T-helper 1 cell treated with Interleukin-12 subunit alpha and Interleukin-12 subunit beta and Interleukin-4 antibody, amounts not matched to agents 30 μg/mL and 1 μg/mL, for 36 hours (primary cell): ENCODE data around the gene IGF2BP2.
"Not testable (repeated sequence)": the region's sequence is repeated elsewhere in the genome, so short reads cannot be mapped to it uniquely, and the experiment has no call there.

Experiments
- H3K27ac Mint-ChIP-seq: one replicate; pipeline ENCODE4 v1.8.0; 2021; ENCODE audit warnings: mild to moderate bottlenecking, mixed read lengths
- H3K27me3 Mint-ChIP-seq: one replicate; pipeline ENCODE4 v1.8.0; 2021; ENCODE audit warnings: low read depth, mixed read lengths
- H3K36me3 Mint-ChIP-seq: one replicate; pipeline ENCODE4 v1.8.0; 2021; ENCODE audit warnings: low read depth, mixed read lengths
- H3K4me1 Mint-ChIP-seq: one replicate; pipeline ENCODE4 v1.8.0; 2021; ENCODE audit warnings: low read depth, mixed read lengths
- H3K4me3 Mint-ChIP-seq: one replicate; pipeline ENCODE4 v1.8.0; 2021; ENCODE audit warnings: mild to moderate bottlenecking, moderate library complexity, mixed read lengths
- H3K9me3 Mint-ChIP-seq: one replicate; pipeline ENCODE4 v1.8.0; 2021; ENCODE audit warnings: mixed read lengths

The IGF2BP2 gene

GRCh38 chr3:185851046-185851445, 26.2 kb upstream of the IGF2BP2 start:
- H3K9me3 Mint-ChIP-seq = peaks cover 2% of the 10 kb centered on the region
- H3K4me1 Mint-ChIP-seq = no peaks in the 10 kb centered on the region
- H3K36me3 Mint-ChIP-seq = no peaks in the 10 kb centered on the region
- H3K27ac Mint-ChIP-seq = no peak overlapping the region
- peaks cover 2% of the 10 kb centered on the region for H3K27me3 Mint-ChIP-seq
- H3K4me3 Mint-ChIP-seq = no peak overlapping the region

GRCh38 chr3:185847506-185847905, 22.7 kb upstream of the IGF2BP2 start:
- no peak overlapping the region for H3K4me3 Mint-ChIP-seq
- H3K9me3 Mint-ChIP-seq = no peaks in the 10 kb centered on the region
- H3K4me1 Mint-ChIP-seq = no peaks in the 10 kb centered on the region
- H3K27me3 Mint-ChIP-seq = peaks cover 21% of the 10 kb centered on the region
- H3K27ac Mint-ChIP-seq = no peak overlapping the region
- no peaks in the 10 kb centered on the region for H3K36me3 Mint-ChIP-seq

DNA sequence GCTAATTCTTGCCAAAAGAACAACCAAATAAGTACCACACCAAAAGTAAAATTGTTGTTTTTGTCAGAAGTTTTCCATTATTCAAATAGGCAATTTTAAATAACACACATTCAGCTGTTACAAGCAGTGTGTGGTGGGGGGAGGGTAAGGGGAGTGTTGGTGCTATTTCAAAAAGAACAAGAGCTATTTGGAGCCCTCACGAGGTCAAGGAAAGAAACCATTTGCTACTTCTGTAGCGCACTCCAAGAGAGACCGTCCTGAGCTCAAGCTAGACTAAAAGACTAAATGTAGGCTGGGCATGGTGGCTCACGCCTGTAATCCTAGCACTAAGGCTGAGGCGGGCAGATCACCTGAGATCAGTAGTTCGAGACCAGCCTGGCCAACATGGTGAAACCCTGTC, 21.2 kb upstream of the IGF2BP2 start:
- H3K4me3 Mint-ChIP-seq = no peak overlapping the region
- H3K9me3 Mint-ChIP-seq = no peaks in the 10 kb centered on the region
- no peaks in the 10 kb centered on the region for H3K4me1 Mint-ChIP-seq
- H3K27me3 Mint-ChIP-seq = peaks cover 21% of the 10 kb centered on the region
- no peak overlapping the region for H3K27ac Mint-ChIP-seq
- no peaks in the 10 kb centered on the region for H3K36me3 Mint-ChIP-seq

DNA sequence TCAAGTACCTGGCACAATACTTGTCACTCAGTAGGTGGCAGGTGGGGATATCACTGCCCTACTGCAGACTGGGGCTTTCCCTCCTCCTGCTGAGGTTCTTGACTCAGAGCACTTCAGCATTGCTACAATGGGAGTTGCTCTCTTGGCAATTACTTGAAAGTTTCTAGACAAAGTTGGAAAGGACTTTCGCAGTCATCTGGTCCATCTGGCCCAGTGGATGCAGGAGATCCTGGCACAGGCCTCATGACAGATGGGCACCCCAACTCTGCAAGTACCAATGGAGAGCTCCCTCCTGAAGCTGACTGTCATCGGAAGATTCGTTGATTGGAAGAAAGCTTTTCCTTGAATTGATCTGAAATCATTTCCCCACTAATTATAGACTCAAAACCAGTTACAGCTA, 19.2 kb upstream of the IGF2BP2 start:
- no peak overlapping the region for H3K4me3 Mint-ChIP-seq
- H3K27me3 Mint-ChIP-seq = peaks cover 21% of the 10 kb centered on the region
- H3K9me3 Mint-ChIP-seq = no peaks in the 10 kb centered on the region
- no peaks in the 10 kb centered on the region for H3K36me3 Mint-ChIP-seq
- H3K4me1 Mint-ChIP-seq = no peaks in the 10 kb centered on the region
- no peak overlapping the region for H3K27ac Mint-ChIP-seq

DNA sequence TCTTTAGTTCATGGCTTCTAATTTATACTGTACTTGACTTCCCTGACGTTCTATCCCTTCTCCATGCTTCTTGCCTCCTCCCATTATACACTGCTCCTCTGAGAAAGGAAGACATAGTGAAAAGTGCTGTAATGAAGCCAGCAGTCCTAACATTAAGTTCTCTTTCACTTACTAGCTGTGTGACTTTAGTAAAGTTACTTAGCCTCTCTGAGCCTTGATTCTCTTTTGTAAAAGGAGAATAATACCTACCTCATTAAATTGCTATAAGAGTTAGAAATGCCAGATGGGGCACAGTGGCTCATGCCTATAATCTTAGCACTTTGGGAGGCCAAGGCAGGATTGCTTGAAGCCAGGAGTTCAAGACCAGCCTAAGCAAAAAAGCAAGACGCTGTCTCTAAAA, 18.8 kb upstream of the IGF2BP2 start:
- H3K4me1 Mint-ChIP-seq = no peaks in the 10 kb centered on the region
- H3K27ac Mint-ChIP-seq = no peak overlapping the region
- no peak overlapping the region for H3K4me3 Mint-ChIP-seq
- no peaks in the 10 kb centered on the region for H3K9me3 Mint-ChIP-seq
- peaks cover 21% of the 10 kb centered on the region for H3K27me3 Mint-ChIP-seq
- no peaks in the 10 kb centered on the region for H3K36me3 Mint-ChIP-seq

DNA sequence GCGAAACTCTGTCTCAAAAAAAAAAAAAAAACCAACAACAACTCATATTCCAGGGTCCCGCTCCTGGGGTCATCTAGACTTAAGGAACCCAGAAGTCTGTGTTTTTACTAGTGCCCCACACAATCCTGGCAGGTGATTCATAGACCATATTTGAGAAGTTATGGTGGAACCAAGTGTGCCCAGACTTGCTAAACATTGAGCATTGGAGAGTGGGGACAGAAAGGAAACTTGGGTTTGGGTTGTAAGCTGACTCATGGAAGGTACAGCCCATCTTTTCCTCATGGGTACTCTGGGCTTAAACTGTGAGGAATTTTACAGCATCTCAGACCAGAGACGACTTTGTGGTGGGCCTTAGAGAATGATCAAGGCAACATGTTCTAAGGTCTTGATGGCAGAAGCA, 18.3 kb upstream of the IGF2BP2 start:
- peaks cover 21% of the 10 kb centered on the region for H3K27me3 Mint-ChIP-seq
- H3K9me3 Mint-ChIP-seq = no peaks in the 10 kb centered on the region
- no peaks in the 10 kb centered on the region for H3K36me3 Mint-ChIP-seq
- no peak overlapping the region for H3K27ac Mint-ChIP-seq
- no peak overlapping the region for H3K4me3 Mint-ChIP-seq
- H3K4me1 Mint-ChIP-seq = no peaks in the 10 kb centered on the region

DNA sequence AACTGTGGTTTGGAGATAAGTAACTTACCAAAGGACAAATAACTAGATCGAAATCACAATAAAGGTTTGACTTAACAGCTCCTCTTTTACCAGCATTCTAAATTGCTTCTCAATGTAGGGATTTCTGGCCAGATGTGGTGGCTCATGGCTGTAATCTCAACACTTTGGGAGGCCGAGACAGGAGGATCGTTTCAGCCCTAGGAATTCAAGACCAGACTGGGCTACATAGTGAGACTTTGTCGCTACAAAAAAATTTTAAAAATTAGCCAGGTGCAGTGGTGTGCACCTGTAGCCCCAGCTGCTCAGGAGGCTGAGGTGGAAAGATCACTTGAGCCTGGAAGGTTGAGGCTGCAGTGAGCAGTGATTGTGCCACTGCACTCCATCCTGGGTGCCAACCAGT, 17.4 kb upstream of the IGF2BP2 start:
- H3K4me3 Mint-ChIP-seq = no peak overlapping the region
- H3K36me3 Mint-ChIP-seq = no peaks in the 10 kb centered on the region
- no peaks in the 10 kb centered on the region for H3K4me1 Mint-ChIP-seq
- H3K27me3 Mint-ChIP-seq = peaks cover 21% of the 10 kb centered on the region
- H3K9me3 Mint-ChIP-seq = no peaks in the 10 kb centered on the region
- no peak overlapping the region for H3K27ac Mint-ChIP-seq

GRCh38 chr3:185838417-185838989, 13.7 kb upstream of the IGF2BP2 start:
- H3K4me1 Mint-ChIP-seq, H3K27me3 Mint-ChIP-seq, H3K27ac Mint-ChIP-seq, H3K36me3 Mint-ChIP-seq, H3K9me3 Mint-ChIP-seq, H3K4me3 Mint-ChIP-seq: not testable (repeated sequence)

- H3K27ac Mint-ChIP-seq = no peak overlapping the region
- H3K4me1 Mint-ChIP-seq = no peaks in the 10 kb centered on the region
- H3K4me3 Mint-ChIP-seq = no peak overlapping the region
- H3K9me3 Mint-ChIP-seq = no peaks in the 10 kb centered on the region
- no peaks in the 10 kb centered on the region for H3K36me3 Mint-ChIP-seq
- peaks cover 5% of the 10 kb centered on the region for H3K27me3 Mint-ChIP-seq
These were observed 12.6 kb upstream of the IGF2BP2 start for GRCh38 chr3:185837414-185837813.

GRCh38 chr3:185831990-185832389, 7.1 kb upstream of the IGF2BP2 start:
- Mint-ChIP-seq H3K27ac (no peak overlapping the region), H3K9me3 (no peaks in the 10 kb centered on the region), H3K27me3 (peaks cover 45% of the 10 kb centered on the region), H3K4me3 (no peak overlapping the region), H3K4me1 (no peaks in the 10 kb centered on the region), H3K36me3 (no peaks in the 10 kb centered on the region)

DNA sequence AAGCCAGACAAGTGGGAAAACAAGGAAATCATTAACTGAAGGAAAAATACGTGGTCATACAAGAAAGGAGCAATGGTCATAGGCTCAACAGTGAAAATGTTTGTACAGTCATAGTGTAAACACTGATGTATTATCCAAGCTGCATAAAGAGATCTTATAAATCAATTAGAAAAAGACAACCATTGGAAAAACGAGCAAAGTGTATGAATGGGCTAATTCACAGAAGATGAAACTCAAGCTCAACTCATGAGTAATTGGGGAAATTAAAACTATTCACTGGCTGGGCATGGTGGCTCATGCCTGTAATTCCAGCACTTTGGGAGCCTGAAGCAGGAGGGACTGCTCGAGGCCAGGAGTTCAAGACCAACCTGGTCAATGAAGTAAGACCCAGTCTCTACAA, 6.4 kb upstream of the IGF2BP2 start:
- Mint-ChIP-seq H3K27ac (no peak overlapping the region), H3K36me3 (no peaks in the 10 kb centered on the region), H3K4me3 (no peak overlapping the region), H3K4me1 (peaks cover 4% of the 10 kb centered on the region), H3K9me3 (no peaks in the 10 kb centered on the region), H3K27me3 (peaks cover 52% of the 10 kb centered on the region)

DNA sequence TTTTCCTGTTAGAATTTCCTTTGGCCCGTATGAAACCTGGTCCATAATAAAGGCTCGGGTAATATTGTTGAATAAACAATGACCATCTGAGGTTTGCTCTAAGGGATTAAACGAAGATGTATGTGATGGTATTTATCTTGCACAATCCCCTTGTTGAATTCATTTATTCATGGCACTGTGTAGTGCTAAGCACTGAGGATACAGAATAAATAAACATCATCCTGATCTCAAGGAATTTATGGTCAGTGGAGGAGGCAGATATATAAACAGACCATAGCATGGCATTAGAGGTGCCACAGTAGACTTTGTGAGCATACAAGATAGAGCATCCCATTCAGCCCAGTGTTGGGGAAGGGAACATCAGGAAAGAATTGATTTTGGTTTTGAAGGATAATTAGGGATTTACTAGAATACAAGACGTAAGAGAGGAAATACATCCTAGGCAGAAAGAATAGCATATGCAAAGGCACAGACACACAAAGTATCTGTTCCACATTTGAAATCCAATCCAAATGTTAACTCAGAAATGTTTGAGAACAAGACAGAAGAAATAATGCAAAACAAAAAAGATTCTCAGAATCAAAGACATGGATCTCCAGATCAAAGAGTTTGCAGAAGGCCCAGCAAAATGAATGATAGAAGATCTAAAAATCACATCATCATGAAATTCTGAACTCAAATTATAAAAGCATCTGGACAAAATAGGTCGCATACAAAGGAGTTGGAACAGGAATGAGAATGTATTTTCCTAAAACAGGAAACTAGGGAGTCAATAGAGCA, 5.4 kb upstream of the IGF2BP2 start:
- Mint-ChIP-seq H3K36me3 (no peaks in the 10 kb centered on the region), H3K4me1 (peaks cover 4% of the 10 kb centered on the region), H3K4me3 (no peak overlapping the region), H3K27me3 (peaks cover 56% of the 10 kb centered on the region), H3K9me3 (no peaks in the 10 kb centered on the region), H3K27ac (no peak overlapping the region)

GRCh38 chr3:185828755-185829154, 3.9 kb upstream of the IGF2BP2 start:
- Mint-ChIP-seq H3K9me3 (no peaks in the 10 kb centered on the region), H3K27ac (no peak overlapping the region), H3K27me3 (peaks cover 60% of the 10 kb centered on the region), H3K4me3 (no peak overlapping the region), H3K4me1 (peaks cover 6% of the 10 kb centered on the region), H3K36me3 (no peaks in the 10 kb centered on the region)

DNA sequence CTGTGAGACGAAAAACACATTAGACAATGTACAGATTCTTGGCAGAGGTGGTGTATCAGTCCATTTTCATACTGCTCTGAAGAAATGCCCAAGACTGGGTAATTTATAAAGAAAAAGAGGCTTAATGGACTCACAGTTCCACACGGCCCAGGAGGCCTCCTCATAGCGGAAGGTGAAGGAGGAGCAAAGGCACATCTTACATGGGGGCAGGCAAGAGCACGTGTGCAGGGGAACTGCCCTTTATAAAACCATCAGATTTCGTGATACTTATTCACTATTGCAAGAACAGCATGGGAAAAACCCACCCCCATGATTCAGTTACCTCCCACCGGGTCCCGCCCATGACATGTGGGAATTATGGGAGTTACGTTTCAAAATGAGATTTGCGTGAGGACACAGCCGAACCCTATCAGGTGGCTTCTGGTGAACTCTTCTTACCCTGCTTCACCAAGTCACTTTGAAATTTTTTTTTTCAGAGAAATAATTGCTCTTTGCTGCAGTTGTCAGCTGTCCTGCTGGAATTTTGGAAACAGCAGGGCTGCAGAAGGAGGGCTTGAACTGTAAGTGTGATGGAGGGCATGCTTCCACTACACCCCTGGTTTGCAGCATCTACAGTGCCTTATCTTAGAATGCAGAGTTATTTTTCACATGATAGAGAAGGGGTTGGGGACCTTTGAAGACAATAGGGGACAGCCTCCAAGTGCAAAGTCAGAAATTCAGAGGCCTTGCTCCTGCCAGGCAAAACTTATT, 2.9 kb upstream of the IGF2BP2 start:
- Mint-ChIP-seq H3K4me3 (no peak overlapping the region), H3K4me1 (peaks cover 9% of the 10 kb centered on the region), H3K9me3 (no peaks in the 10 kb centered on the region), H3K27me3 (peaks cover 67% of the 10 kb centered on the region), H3K36me3 (no peaks in the 10 kb centered on the region), H3K27ac (no peak overlapping the region)
